Measurements from ENCODE around the gene EGFL7. TPM values are rescaled to one million over a fixed set of nuclear protein-coding genes. Genes with fewer than 3 reads are reported as not detected.

EGFL7 gene
- total RNA-seq, 1 donor from 2014 or later = 72.0 TPM

GRCh38 chr9:136667214-136667939 lies 4.7 kb downstream of the EGFL7 start:
- ATAC-seq (no peak), DNase-seq (ENCODE audit: missing footprints) (no peak)
- intact Hi-C loops (cut with DNase I) = no loop called here

GRCh38 chr9:136667940-136668760 lies 5.4 kb downstream of the EGFL7 start:
- ATAC-seq (no peak), DNase-seq (ENCODE audit: missing footprints) (peak; percentile 66)
- intact Hi-C loops (cut with DNase I) = no loop called here

GRCh38 chr9:136668983-136669790 lies 6.5 kb downstream of the EGFL7 start:
- ATAC-seq = no peak
- intact Hi-C loops (cut with DNase I) = no loop called here
- no peak for DNase-seq (ENCODE audit: missing footprints)

GRCh38 chr9:136669791-136670464 lies 7.2 kb downstream of the EGFL7 start:
- ATAC-seq = no peak
- intact Hi-C loops (cut with DNase I) = loop anchor here (5.0 kb wide), 1 partner anchor 47 kb away; no protein-coding TSS in a partner anchor
- DNase-seq (ENCODE audit: missing footprints) = no peak

- ATAC-seq (no peak), DNase-seq (ENCODE audit: missing footprints) (no peak)
- intact Hi-C loops (cut with DNase I) = loop anchor here (5.0 kb wide), 1 partner anchor 47 kb away; no protein-coding TSS in a partner anchor
Measured at GRCh38 chr9:136670576-136671253, 8.0 kb downstream of the EGFL7 start.

- ATAC-seq (no peak), DNase-seq (ENCODE audit: missing footprints) (no peak)
- intact Hi-C loops (cut with DNase I) = loop anchor here (5.0 kb wide), 1 partner anchor 46 kb away; no protein-coding TSS in a partner anchor
Measured at GRCh38 chr9:136671254-136671614, 8.5 kb downstream of the EGFL7 start.

- intact Hi-C loops (cut with DNase I) = loop anchor here (5.0 kb wide), 1 partner anchor 45 kb away; no protein-coding TSS in a partner anchor
- DNase-seq (ENCODE audit: missing footprints) (no peak), ATAC-seq (no peak)
Measured at GRCh38 chr9:136671646-136672430, 9.1 kb downstream of the EGFL7 start.

- intact Hi-C loops (cut with DNase I) = loop anchor here (5.0 kb wide), 1 partner anchor 45 kb away; no protein-coding TSS in a partner anchor
- DNase-seq (ENCODE audit: missing footprints) = no peak
- no peak for ATAC-seq
Measured at GRCh38 chr9:136672431-136673087, 9.8 kb downstream of the EGFL7 start.

GRCh38 chr9:136673088-136673974 lies 10.6 kb downstream of the EGFL7 start:
- DNase-seq (ENCODE audit: missing footprints) (no peak), ATAC-seq (no peak)
- intact Hi-C loops (cut with DNase I) = loop anchor here (5.0 kb wide), 1 partner anchor 44 kb away; no protein-coding TSS in a partner anchor

- no peak for DNase-seq (ENCODE audit: missing footprints)
- ATAC-seq = no peak
- intact Hi-C loops (cut with DNase I) = loop anchor here (5.0 kb wide), 1 partner anchor 43 kb away; no protein-coding TSS in a partner anchor
Measured at GRCh38 chr9:136673975-136674785, 11.5 kb downstream of the EGFL7 start.

- DNase-seq (ENCODE audit: missing footprints) = no peak
- intact Hi-C loops (cut with DNase I) = loop anchor here (5.0 kb wide), 1 partner anchor 42 kb away; no protein-coding TSS in a partner anchor
- no peak for ATAC-seq
Measured at GRCh38 chr9:136674786-136675349, 12.2 kb downstream of the EGFL7 start.

- DNase-seq (ENCODE audit: missing footprints) = no peak
- intact Hi-C loops (cut with DNase I) = no loop called here
- ATAC-seq = no peak
Measured at GRCh38 chr9:136675477-136676296, 13.0 kb downstream of the EGFL7 start.

GRCh38 chr9:136676297-136676794 lies 13.6 kb downstream of the EGFL7 start:
- intact Hi-C loops (cut with DNase I) = no loop called here
- ATAC-seq (no peak), DNase-seq (ENCODE audit: missing footprints) (no peak)
